Cardiac muscle cell (in vitro differentiated cells and primary cell): ENCODE measurements around the gene CACNA1E. TPM values are rescaled to one million over a fixed set of nuclear protein-coding genes. Genes with fewer than 3 reads are reported as not detected.
A peak's percentile ranks its signal among the peaks of the same experiment; 100 is the strongest.

Experiments used
- DNase-seq, 2 donors: peaks; one replicate each; pipeline versions ENCODE4 v3.0.0 to v3.0.0-alpha.2; 2010 to 2017; ENCODE audit warnings: low read depth in 1 of 2, low spot score in 1 of 2
- H3K27ac ChIP-seq: fragments of 200-600 bp; sonication (generic); 2 replicates; pipeline ENCODE4 v1.5.1; 2016
- H3K27me3 ChIP-seq: fragments of 200-600 bp; sonication (generic); 2 replicates; pipeline ENCODE4 v1.6.0; 2016; ENCODE audit warnings: control low read depth
- H3K36me3 ChIP-seq: fragments of 200-600 bp; sonication (generic); 2 replicates; pipeline ENCODE4 v1.5.1; 2016; ENCODE audit warnings: control low read depth
- H3K4me1 ChIP-seq: fragments of 200-600 bp; sonication (generic); 2 replicates; pipeline ENCODE4 v1.8.1; 2017; ENCODE audit warnings: low read depth, mild to moderate bottlenecking, mixed run types
- H3K4me3 ChIP-seq: fragments of 200-600 bp; sonication (generic); 2 replicates; pipeline ENCODE4 v1.5.1; 2016; ENCODE audit warnings: mild to moderate bottlenecking
- H3K9me3 ChIP-seq: fragments of 200-600 bp; sonication (generic); 2 replicates; pipeline ENCODE4 v1.5.1; 2017; ENCODE audit warnings: low read depth, mild to moderate bottlenecking, control low read depth
- CTCF ChIP-seq: IDR thresholded peaks from 2 replicates; pipeline ENCODE4 v1.5.1; 2012; ENCODE audit warnings: low read depth, mild to moderate bottlenecking, low read length
- polyA plus RNA-seq: library from polyadenylated mRNA; unstranded; fragments of >200 nt; fragmentation: Nextera tagmentation; extraction: Ambion mirVana; gene quantifications from 2 replicates; pipeline ENCODE4 v1.2.1, GENCODE V29; 2016
- total RNA-seq: library from RNA; depleted of rRNA; stranded (reverse); fragments of >200 nt; gene quantifications from 2 replicates; pipeline ENCODE4 v1.2.3, GENCODE V29; 2016

The CACNA1E gene
- total and polyA plus RNA-seq, 2 experiments from 2014 or later = 0.36 TPM; not detected in 1

GRCh38 chr1:181674617-181675016, 191.3 kb downstream of the CACNA1E start:
- no peak overlapping the region for H3K4me3 ChIP-seq
- no peak for TF ChIP-seq CTCF
- peaks cover 12% of the 10 kb centered on the region for H3K27me3 ChIP-seq
- no peak overlapping the region for H3K27ac ChIP-seq
- H3K36me3 ChIP-seq = no peaks in the 10 kb centered on the region
- H3K4me1 ChIP-seq = no peaks in the 10 kb centered on the region
- H3K9me3 ChIP-seq = no peaks in the 10 kb centered on the region
- DNase-seq = no peak

- DNase-seq = no peak
- Histone ChIP-seq H3K36me3 (no peaks in the 10 kb centered on the region), H3K27ac (no peak overlapping the region), H3K4me3 (no peak overlapping the region), H3K27me3 (peaks cover 12% of the 10 kb centered on the region), H3K4me1 (no peaks in the 10 kb centered on the region), H3K9me3 (no peaks in the 10 kb centered on the region)
- TF ChIP-seq CTCF = no peak
These were observed 192.0 kb downstream of the CACNA1E start for GRCh38 chr1:181675091-181675917.

GRCh38 chr1:181675918-181676190, 192.5 kb downstream of the CACNA1E start:
- DNase-seq = no peak
- Histone ChIP-seq H3K4me3 (no peak overlapping the region), H3K36me3 (no peaks in the 10 kb centered on the region), H3K9me3 (no peaks in the 10 kb centered on the region), H3K27ac (no peak overlapping the region), H3K4me1 (no peaks in the 10 kb centered on the region), H3K27me3 (peaks cover 15% of the 10 kb centered on the region)
- TF ChIP-seq CTCF = no peak

GRCh38 chr1:181676269-181676668, 193.0 kb downstream of the CACNA1E start:
- Histone ChIP-seq H3K9me3 (no peaks in the 10 kb centered on the region), H3K4me3 (no peak overlapping the region), H3K27me3 (peaks cover 19% of the 10 kb centered on the region), H3K27ac (no peak overlapping the region), H3K4me1 (no peaks in the 10 kb centered on the region), H3K36me3 (no peaks in the 10 kb centered on the region)
- peak; percentile 1 to 55 for DNase-seq
- no peak for TF ChIP-seq CTCF

GRCh38 chr1:181680332-181680731, 197.0 kb downstream of the CACNA1E start:
- H3K4me3 ChIP-seq = no peak overlapping the region
- H3K36me3 ChIP-seq = no peaks in the 10 kb centered on the region
- no peak overlapping the region for H3K27ac ChIP-seq
- no peaks in the 10 kb centered on the region for H3K9me3 ChIP-seq
- peaks cover 11% of the 10 kb centered on the region for H3K27me3 ChIP-seq
- DNase-seq = no peak
- H3K4me1 ChIP-seq = no peaks in the 10 kb centered on the region
- TF ChIP-seq CTCF = no peak

- Histone ChIP-seq H3K4me1 (no peaks in the 10 kb centered on the region), H3K27ac (no peak overlapping the region), H3K27me3 (peaks cover 7% of the 10 kb centered on the region), H3K36me3 (no peaks in the 10 kb centered on the region), H3K4me3 (no peak overlapping the region), H3K9me3 (no peaks in the 10 kb centered on the region)
- DNase-seq = no peak
- TF ChIP-seq CTCF = no peak
These were observed 197.6 kb downstream of the CACNA1E start for GRCh38 chr1:181680871-181681270.
